GM12878 (cell line): ENCODE data around the gene AKT3. TPM values are rescaled to one million over a fixed set of nuclear protein-coding genes. Genes with fewer than 3 reads are reported as not detected.
A peak's percentile ranks its signal among the peaks of the same experiment; 100 is the strongest.

Experiments
- ATF2 ChIP-seq: IDR thresholded peaks from 2 replicates; pipeline ENCODE4 v1.6.1; 2012; ENCODE audit warnings: low read length, inconsistent platforms
- BHLHE40 ChIP-seq, 2 experiments: fragments of 450-650 bp in 1 of 2; IDR thresholded peaks; 2 replicates each; pipeline ENCODE4 v1.6.1; 2011 to 2017; ENCODE audit warnings: low read depth in 2 of 2, borderline replicate concordance in 1 of 2, improper control_type of control experiment in 1 of 2, low read length in 1 of 2, mild to moderate bottlenecking in 1 of 2
- E4F1 ChIP-seq: fragments of 450-650 bp; IDR thresholded peaks from 2 replicates; pipeline ENCODE4 v1.6.1; 2018; ENCODE audit warnings: borderline replicate concordance, mild to moderate bottlenecking; ENCODE audit not compliant: partially characterized antibody
- ETV6 ChIP-seq, 2 experiments: fragments of 450-650 bp in 1 of 2; IDR thresholded peaks in 1 of 2; conservative IDR thresholded peaks in 1 of 2; 2 replicates each; pipeline ENCODE4 v1.6.1; 2014; ENCODE audit warnings: antibody characterized with exemption in 1 of 2, borderline replicate concordance in 1 of 2, low read depth in 1 of 2, mild to moderate bottlenecking in 1 of 2, moderate library complexity in 1 of 2
- KLF5 ChIP-seq: fragments of 450-650 bp; IDR thresholded peaks from 2 replicates; pipeline ENCODE4 v1.6.1; 2014; ENCODE audit warnings: mild to moderate bottlenecking; ENCODE audit not compliant: partially characterized antibody
- NFIC ChIP-seq: IDR thresholded peaks from 2 replicates; pipeline ENCODE4 v1.6.1; 2012; ENCODE audit warnings: low read depth, mild to moderate bottlenecking, inconsistent platforms, low read length, moderate library complexity
- POLR2A ChIP-seq: IDR thresholded peaks from 2 replicates; pipeline ENCODE4 v1.6.1; 2011; ENCODE audit warnings: low read depth, mild to moderate bottlenecking, low read length
- PRDM15 ChIP-seq: fragments of 450-650 bp; formaldehyde crosslinking; IDR thresholded peaks from 2 replicates; pipeline ENCODE4 v1.4.0; 2020; ENCODE audit warnings: mild to moderate bottlenecking, moderate library complexity
- RAD21 ChIP-seq: IDR thresholded peaks from 2 replicates; pipeline ENCODE4 v1.6.1; 2011; ENCODE audit warnings: mild to moderate bottlenecking, low read depth, low read length, moderate library complexity; ENCODE audit not compliant: insufficient read depth
- REST ChIP-seq: IDR thresholded peaks from 2 replicates; pipeline ENCODE4 v1.6.1; 2012; ENCODE audit warnings: mild to moderate bottlenecking, low read depth, low read length
- SMAD1 ChIP-seq: fragments of 450-650 bp; IDR thresholded peaks from 2 replicates; pipeline ENCODE4 v1.6.1; 2018; ENCODE audit warnings: mild to moderate bottlenecking, low read depth; ENCODE audit not compliant: partially characterized antibody
- SMAD5 ChIP-seq: IDR thresholded peaks from 2 replicates; pipeline ENCODE4 v1.6.1; 2016; ENCODE audit warnings: antibody characterized with exemption, low read depth
- SMARCA5 ChIP-seq: fragments of 450-650 bp; IDR thresholded peaks from 2 replicates; pipeline ENCODE4 v1.6.1; 2017; ENCODE audit warnings: mild to moderate bottlenecking
- SRF ChIP-seq, 2 experiments: IDR thresholded peaks; 2 replicates each; pipeline ENCODE4 v1.6.1; 2011; ENCODE audit warnings: low read depth in 2 of 2, low read length in 2 of 2, mild to moderate bottlenecking in 1 of 2, moderate library complexity in 1 of 2
- STAT1 ChIP-seq: fragments of 450-650 bp; conservative IDR thresholded peaks from 2 replicates; pipeline ENCODE4 v1.6.1; 2014; ENCODE audit warnings: antibody characterized with exemption, mild to moderate bottlenecking
- TBL1XR1 ChIP-seq: IDR thresholded peaks from 2 replicates; pipeline ENCODE4 v1.6.1; 2012; ENCODE audit warnings: low read depth, low read length, improper control_type of control experiment
- TCF7 ChIP-seq: IDR thresholded peaks from 2 replicates; pipeline ENCODE4 v1.6.1; 2014; ENCODE audit warnings: antibody characterized with exemption, borderline replicate concordance
- WRNIP1 ChIP-seq: IDR thresholded peaks from 2 replicates; pipeline ENCODE4 v1.6.1; 2011; ENCODE audit warnings: low read depth, low read length, improper control_type of control experiment, borderline replicate concordance
- ZNF384 ChIP-seq: IDR thresholded peaks from 2 replicates; pipeline ENCODE4 v1.6.1; 2012; ENCODE audit warnings: low read depth, mild to moderate bottlenecking, low read length, improper control_type of control experiment, borderline replicate concordance
- polyA plus RNA-seq, 11 experiments: library from polyadenylated mRNA; depleted of rRNA in 4 of 11; unstranded in 6 of 11; stranded (reverse) in 5 of 11; fragments of >200 nt; fragmentation: Nextera tagmentation in 4 of 11; fragmentation: Illumina TruSeq in 1 of 11; extraction: Ambion mirVana in 4 of 11; extraction: Trizol in 1 of 11; gene quantifications; 1 replicate in 1 of 11; 2 replicates in 10 of 11; pipeline versions ENCODE4 v1.2.1 to v1.2.3, GENCODE V29; 2011 to 2016; ENCODE audit warnings: inconsistent platforms in 2 of 11, missing spikeins in 2 of 11, low read depth in 1 of 11
- total RNA-seq, 4 experiments: library from RNA; depleted of rRNA in 3 of 4; stranded (reverse); fragments of >200 nt in 3 of 4; fragmentation: Illumina TruSeq in 1 of 4; extraction: Trizol in 1 of 4; gene quantifications; 2 replicates each; pipeline versions ENCODE4 v1.2.1 to v1.2.3, GENCODE V29; 2013 to 2021

AKT3 gene
- total and polyA plus RNA-seq, 10 of the 15 experiments (the other 5 are each of a cell fraction or from before 2014, with no cell fraction given) = 0.03 to 0.56 (median 0.19) TPM

GRCh38 chr1:243596431-243597062 lies 253.5 kb downstream of the AKT3 start (continued):
- TF ChIP-seq NFIC (peak; percentile 100), TBL1XR1 (peak; percentile 97), KLF5 (no peak), SMAD5 (no peak), BHLHE40 (IDR thresholded peaks at IDR 0.05; ENCODE audit: borderline replicate concordance in 1 of 2, low read depth in 2 of 2, low read length in 1 of 2) (peak; percentile 31 to 77; a peak in 3 of 4 replicates), STAT1 (no peak), E4F1 (no peak), SRF (IDR thresholded peaks at IDR 0.05; ENCODE audit: low read depth in 2 of 2, low read length in 2 of 2) (peak in 1 of 2 experiments; percentile 71; a peak in 1 of 4 replicates), ZNF384 (no peak), RAD21 (no peak), POLR2A (no peak), TCF7 (peak; percentile 55; the same call in 1 of the 2 replicates), REST (0 out of 2 replicates have a peak, but pooled peaks have one; percentile 22), ATF2 (peak; percentile 100), WRNIP1 (no peak), SMAD1 (no peak), ETV6 (conservative IDR thresholded peaks at IDR 0.05 in 1 of 2, IDR thresholded peaks at IDR 0.05 in 1 of 2; ENCODE audit: borderline replicate concordance in 1 of 2, low read depth in 1 of 2) (peak in 1 of 2 experiments; percentile 90; a peak in 2 of 4 replicates), SMARCA5 (no peak), PRDM15 (CRISPR knock-in tag) (no peak)
